Common myeloid progenitor, CD34-positive (primary cell): Measurements from ENCODE around the gene SMCO4.

Experiments
- CTCF ChIA-PET: fragments of 350-600 bp; sonication (Branson Sonifier 250); formaldehyde crosslinking; loops from one replicate; lab custom pipeline; 2021; ENCODE audit warnings: antibody characterized with exemption; lab: Charles Lee
- POLR2A ChIA-PET: fragments of 350-600 bp; sonication (Branson Sonifier 250); formaldehyde crosslinking; loops from one replicate; lab custom pipeline; 2021; ENCODE audit warnings: antibody characterized with exemption; lab: Charles Lee
- DNase-seq, 3 donors: peaks; one replicate each; pipeline versions ENCODE4 v3.0.0 to v3.0.0-alpha.2; 2013
- H3K27ac ChIP-seq, 2 experiments: 1 replicate in 1 of 2; 2 replicates in 1 of 2; pipeline ENCODE4 v1.7.0; 2013; ENCODE audit warnings: inconsistent platforms in 2 of 2, low read length in 2 of 2, mild to moderate bottlenecking in 2 of 2, low read depth in 1 of 2, moderate library complexity in 1 of 2; ENCODE audit not compliant: severe bottlenecking in 2 of 2, insufficient read depth in 1 of 2, poor library complexity in 1 of 2
- H3K27me3 ChIP-seq, 5 experiments: replicated peaks in 2 of 5; 1 replicate in 3 of 5; 2 replicates in 2 of 5; pipeline versions ENCODE4 v1.6.1 to v1.7.0; 2013; ENCODE audit warnings: low read length in 4 of 5, mild to moderate bottlenecking in 2 of 5, moderate library complexity in 2 of 5, inconsistent platforms in 1 of 5; ENCODE audit not compliant: insufficient read depth in 5 of 5, control insufficient read depth in 4 of 5
- H3K36me3 ChIP-seq, 4 experiments: 1 replicate in 2 of 4; 2 replicates in 2 of 4; pipeline versions ENCODE4 v1.6.1 to v1.7.0; 2013; ENCODE audit warnings: low read length in 3 of 4, control low read depth in 1 of 4, mild to moderate bottlenecking in 1 of 4; ENCODE audit not compliant: control insufficient read depth in 4 of 4, insufficient read depth in 4 of 4
- H3K4me1 ChIP-seq, 4 experiments: 1 replicate in 3 of 4; 2 replicates in 1 of 4; pipeline versions ENCODE4 v1.6.1 to v1.7.1; 2013; ENCODE audit warnings: low read length in 3 of 4, mild to moderate bottlenecking in 3 of 4, control low read depth in 1 of 4, inconsistent platforms in 1 of 4, moderate library complexity in 1 of 4; ENCODE audit not compliant: control insufficient read depth in 4 of 4, insufficient read depth in 4 of 4; ENCODE audit errors: control extremely low read depth in 1 of 4
- H3K4me3 ChIP-seq, 7 experiments: 1 replicate in 4 of 7; 2 replicates in 3 of 7; pipeline versions ENCODE4 v1.5.1 to v1.7.0; 2013; ENCODE audit warnings: mild to moderate bottlenecking in 7 of 7, low read length in 6 of 7, moderate library complexity in 6 of 7, inconsistent platforms in 2 of 7, low read depth in 2 of 7, control low read depth in 1 of 7; ENCODE audit not compliant: insufficient read depth in 4 of 7, control insufficient read depth in 1 of 7; ENCODE audit errors: extremely low read depth in 1 of 7
- H3K9me3 ChIP-seq, 5 experiments: 1 replicate in 4 of 5; 2 replicates in 1 of 5; pipeline versions ENCODE4 v1.6.1 to v1.7.1; 2013; ENCODE audit warnings: low read length in 4 of 5, mild to moderate bottlenecking in 2 of 5, inconsistent platforms in 1 of 5, low read depth in 1 of 5, moderate library complexity in 1 of 5; ENCODE audit not compliant: control insufficient read depth in 4 of 5, insufficient read depth in 2 of 5; ENCODE audit errors: control extremely low read depth in 1 of 5
- WGBS: methylation state at CpG from one replicate; pipeline ENCODE4 v1.1.5; 2013; ENCODE audit not compliant: insufficient coverage; 5-methylcytosine and 5-hydroxymethylcytosine counted together

Gene SMCO4

GRCh38 chr11:93545566-93545965, 2.4 kb upstream of the SMCO4 start:
- peaks cover 0 to 29% (median 21%) of the 10 kb centered on the region in 4 experiments for H3K4me1 ChIP-seq
- 86% methylated on average over 1 of the region's 2 CpGs for WGBS
- no peak for DNase-seq

DNA sequence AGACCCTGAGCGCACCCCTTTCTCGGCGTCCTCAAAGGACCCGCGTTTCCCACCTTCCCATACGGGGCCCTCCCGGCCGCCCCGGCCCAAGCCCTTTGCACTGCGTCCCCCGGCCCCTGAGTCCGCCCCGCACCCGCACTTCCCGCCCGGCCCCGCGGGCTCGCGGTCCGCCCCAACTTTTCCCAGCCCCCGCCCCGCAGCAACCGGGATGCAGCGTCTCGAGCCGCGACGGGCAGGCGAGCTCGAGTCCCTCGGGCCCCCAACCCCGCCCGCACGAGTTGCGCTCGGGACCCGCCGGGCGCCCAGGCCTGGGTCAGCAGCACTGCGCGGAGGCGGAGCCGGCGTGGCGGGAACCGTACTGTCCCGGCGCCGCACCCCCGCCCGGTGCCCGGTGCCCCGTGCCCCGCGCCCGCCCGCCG, 371 bp downstream of the SMCO4 start:
- WGBS, result 0% methylated on average over 51 of the region's 59 CpGs
- peak in 1 of 3 donors; percentile 26 for DNase-seq
- H3K27ac ChIP-seq, result peak overlapping the region in 1 of 2 experiments; percentile 43
- no peaks in the 10 kb centered on the region for H3K9me3 ChIP-seq
- H3K4me3 ChIP-seq, result peak overlapping the region; percentile 48 to 87 (median 73)
- peaks cover 0 to 48% (median 30%) of the 10 kb centered on the region in 4 experiments for H3K4me1 ChIP-seq
- H3K27me3 ChIP-seq, result no peaks in the 10 kb centered on the region
- ChIA-PET CTCF (interaction anchor here (1.0 to 3.1 kb wide), 5 partner anchors 7 to 307 kb away, joined by 4 to 25 read pairs (median 5); no protein-coding TSS in a partner anchor), POLR2A (interaction anchor here (0.6 kb wide), 1 partner anchor 199 kb away, joined by 3 read pairs; no protein-coding TSS in a partner anchor)
- no peaks in the 10 kb centered on the region for H3K36me3 ChIP-seq

More at GRCh38 chr11:93545566-93545965, 2.4 kb upstream of the SMCO4 start:
- Histone ChIP-seq H3K27me3 (no peaks in the 10 kb centered on the region), H3K27ac (no peak overlapping the region), H3K4me3 (no peak overlapping the region), H3K9me3 (no peaks in the 10 kb centered on the region), H3K36me3 (no peaks in the 10 kb centered on the region)
- ChIA-PET CTCF (interaction anchor here (0.8 to 4.3 kb wide), 6 partner anchors 9 to 310 kb away, joined by 3 to 16 read pairs (median 5); no protein-coding TSS in a partner anchor), POLR2A (no interaction called here)

DNA sequence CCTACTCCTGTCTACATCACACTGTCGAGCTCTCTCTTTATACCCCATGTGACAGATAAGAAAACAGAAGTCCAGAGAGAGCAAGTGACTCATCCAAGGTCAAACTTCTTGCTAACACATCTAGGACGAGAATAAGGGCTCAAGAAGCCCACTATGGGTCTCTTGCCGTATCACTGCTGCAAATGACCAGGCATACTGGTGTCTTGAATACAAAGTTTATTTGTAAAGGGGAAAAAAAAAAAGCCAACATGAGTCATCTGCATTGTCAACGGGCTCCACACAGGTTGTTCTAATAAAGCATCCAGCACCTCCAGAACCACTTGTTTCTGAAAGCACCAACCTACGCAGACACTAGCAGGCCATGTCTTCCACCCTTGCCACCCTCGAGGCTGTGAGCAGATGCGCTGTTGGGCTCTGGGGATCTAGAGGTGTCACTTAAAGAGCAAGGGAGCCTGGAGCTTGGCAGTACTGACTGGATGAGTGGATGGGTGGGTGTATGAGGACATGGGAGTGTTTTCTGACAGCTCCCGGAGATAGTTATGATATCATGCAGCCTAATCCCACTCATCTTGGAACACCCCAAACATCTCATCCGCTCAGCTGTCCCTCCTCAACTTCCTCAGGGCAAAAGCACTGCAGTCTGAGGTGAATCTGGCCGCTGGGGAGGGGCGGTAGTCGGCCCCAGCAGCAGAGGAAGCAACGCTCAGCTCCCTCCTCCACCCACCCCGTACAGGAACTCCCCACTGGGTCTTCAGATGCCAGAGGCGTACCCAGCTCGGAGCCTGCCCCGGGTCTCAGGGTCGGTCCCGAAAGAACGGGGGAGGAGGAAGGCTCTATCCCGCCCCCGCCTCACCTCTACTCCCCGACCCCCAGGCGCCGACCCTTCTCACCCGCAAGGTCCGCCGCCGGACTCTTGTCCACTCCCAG, 1.0 kb downstream of the SMCO4 start:
- WGBS, result 13% methylated on average over 19 of the region's 29 CpGs
- ChIA-PET POLR2A (interaction anchor here (0.6 kb wide), 1 partner anchor 200 kb away, joined by 3 read pairs; no protein-coding TSS in a partner anchor), CTCF (interaction anchor here (1.0 to 3.1 kb wide), 7 partner anchors 8 to 306 kb away, joined by 3 to 25 read pairs (median 5); no protein-coding TSS in a partner anchor)
- H3K4me3 ChIP-seq, result peak overlapping the region; percentile 48 to 87 (median 73)
- H3K27ac ChIP-seq, result peak overlapping the region in 1 of 2 experiments; percentile 43
- H3K9me3 ChIP-seq, result no peaks in the 10 kb centered on the region
- peaks cover 2 to 55% (median 36%) of the 10 kb centered on the region in 4 experiments for H3K4me1 ChIP-seq
- no peaks in the 10 kb centered on the region for H3K36me3 ChIP-seq
- DNase-seq, result peak; percentile 37 to 78 (median 68)
- H3K27me3 ChIP-seq, result no peaks in the 10 kb centered on the region

GRCh38 chr11:93540896-93541553, 2.2 kb downstream of the SMCO4 start:
- CTCF ChIA-PET, result interaction anchor here (1.0 to 3.1 kb wide), 5 partner anchors 9 to 306 kb away, joined by 3 to 25 read pairs (median 5); no protein-coding TSS in a partner anchor
- WGBS, result no CpG with 5 or more reads among the region's 1 CpG

GRCh38 chr11:93540337-93540736, 2.9 kb downstream of the SMCO4 start:
- Histone ChIP-seq H3K4me3 (no peak overlapping the region), H3K36me3 (no peaks in the 10 kb centered on the region), H3K27me3 (no peaks in the 10 kb centered on the region), H3K9me3 (no peaks in the 10 kb centered on the region), H3K4me1 (peaks cover 13 to 72% (median 52%) of the 10 kb centered on the region in 4 experiments), H3K27ac (no peak overlapping the region)
- ChIA-PET POLR2A (no interaction called here), CTCF (interaction anchor here (0.6 to 3.1 kb wide), 4 partner anchors 9 to 306 kb away, joined by 3 to 25 read pairs (median 5); no protein-coding TSS in a partner anchor)
- WGBS, result 100% methylated on average over 2 of the region's 4 CpGs
- DNase-seq, result no peak

More at GRCh38 chr11:93540896-93541553, 2.2 kb downstream of the SMCO4 start:
- Histone ChIP-seq H3K9me3 (no peaks in the 10 kb centered on the region), H3K4me1 (peaks cover 10 to 66% (median 46%) of the 10 kb centered on the region in 4 experiments), H3K36me3 (no peaks in the 10 kb centered on the region), H3K4me3 (no peak overlapping the region), H3K27me3 (no peaks in the 10 kb centered on the region), H3K27ac (no peak overlapping the region)
- POLR2A ChIA-PET, result no interaction called here
- DNase-seq, result no peak

GRCh38 chr11:93537767-93538261, 5.4 kb downstream of the SMCO4 start:
- Histone ChIP-seq H3K4me3 (peak overlapping the region in 4 of 7 experiments; percentile 12 to 57 (median 44)), H3K4me1 (peaks cover 13 to 65% (median 42%) of the 10 kb centered on the region in 4 experiments), H3K27me3 (no peaks in the 10 kb centered on the region), H3K27ac (no peak overlapping the region), H3K9me3 (no peaks in the 10 kb centered on the region), H3K36me3 (no peaks in the 10 kb centered on the region)
- DNase-seq, result peak in 2 of 3 donors; percentile 66 to 79
- 45% methylated on average over 12 of the region's 14 CpGs for WGBS
- POLR2A ChIA-PET, result no interaction called here
- CTCF ChIA-PET, result interaction anchor here (1.3 to 1.7 kb wide), 2 partner anchors 14 to 303 kb away, joined by 4 to 5 read pairs; no protein-coding TSS in a partner anchor
